B cell (primary cell): ENCODE results near the gene HIRA.

Experiments
- CTCF ChIP-seq: fragments of 200-600 bp; IDR thresholded peaks from one replicate; pipeline ENCODE4 v1.8.0; 2022; ENCODE audit warnings: antibody characterized with exemption, mild to moderate bottlenecking
- EZH2 ChIP-seq: IDR thresholded peaks from 2 replicates; pipeline ENCODE4 v1.6.1; 2012; ENCODE audit warnings: borderline replicate concordance, low read depth, mild to moderate bottlenecking, moderate library complexity, low read length; ENCODE audit not compliant: insufficient read depth, poor library complexity, severe bottlenecking

GRCh38 chr22:19424186-19424500 is 7.4 kb downstream of the HIRA start:
- no peak for TF ChIP-seq CTCF
- no peak for TF ChIP-seq EZH2
